Sigmoid colon (tissue), 4 donors: ENCODE measurements around the gene KIF2A.

Experiments
- CTCF ChIP-seq, 4 experiments: fragments of 450-650 bp in 3 of 4; fragments of 200-600 bp in 1 of 4; IDR thresholded peaks; one replicate each; pipeline ENCODE4 v1.5.1; 2016 to 2019; ENCODE audit warnings: antibody characterized with exemption in 4 of 4, mild to moderate bottlenecking in 3 of 4, moderate library complexity in 2 of 4
- EP300 ChIP-seq, 4 donors: sonication (generic); formaldehyde crosslinking; IDR thresholded peaks; one replicate each; pipeline ENCODE4 v1.6.1; 2017; ENCODE audit warnings: antibody characterized with exemption in 4 of 4
- POLR2A ChIP-seq, 2 donors: fragments of 450-650 bp; IDR thresholded peaks; one replicate each; pipeline ENCODE4 v1.6.1; 2016; ENCODE audit warnings: antibody characterized with exemption in 2 of 2, mild to moderate bottlenecking in 2 of 2, moderate library complexity in 2 of 2
- POLR2AphosphoS5 ChIP-seq, 4 donors: sonication (generic); formaldehyde crosslinking; IDR thresholded peaks; one replicate each; pipeline ENCODE4 v1.6.1; 2017; ENCODE audit warnings: antibody characterized with exemption in 4 of 4

- TF ChIP-seq POLR2AphosphoS5 (IDR thresholded peaks at IDR 0.05), result no peak
- no peak for TF ChIP-seq POLR2A (IDR thresholded peaks at IDR 0.05)
- TF ChIP-seq CTCF (IDR thresholded peaks at IDR 0.05), result no peak
- no peak for TF ChIP-seq EP300 (IDR thresholded peaks at IDR 0.05)
These were observed 56.7 kb downstream of the KIF2A start for GRCh38 chr5:62362701-62363100.
